Glomerular endothelial cell (primary cell): ENCODE results near the gene LRPAP1. TPM values are rescaled to one million over a fixed set of nuclear protein-coding genes. Genes with fewer than 3 reads are reported as not detected.

Source experiments
- DNase-seq: peaks from one replicate; pipeline ENCODE4 v3.0.0-alpha.2; 2011; ENCODE audit warnings: low read depth, low spot score; ENCODE audit errors: extremely low read depth
- total RNA-seq: library from RNA; depleted of rRNA; stranded (reverse); fragments of >200 nt; gene quantifications from 2 replicates; pipeline ENCODE4 v1.2.3, GENCODE V29; 2015

Gene LRPAP1
- total RNA-seq, 1 donor from 2014 or later, result 253 TPM

GRCh38 chr4:3533423-3533820 lies 1.2 kb upstream of the LRPAP1 start:
- no peak for DNase-seq

GRCh38 chr4:3532751-3533422 lies 665 bp upstream of the LRPAP1 start:
- no peak for DNase-seq

GRCh38 chr4:3531318-3531878 lies 824 bp downstream of the LRPAP1 start:
- no peak for DNase-seq

GRCh38 chr4:3530663-3531254 lies 1.5 kb downstream of the LRPAP1 start:
- no peak for DNase-seq

- DNase-seq, result no peak
These were observed 2.2 kb downstream of the LRPAP1 start for GRCh38 chr4:3530051-3530450.

- DNase-seq, result no peak
These were observed 2.9 kb downstream of the LRPAP1 start for GRCh38 chr4:3529363-3529762.

- no peak for DNase-seq
These were observed 4.0 kb downstream of the LRPAP1 start for GRCh38 chr4:3527914-3528876.

GRCh38 chr4:3527101-3527913 lies 4.9 kb downstream of the LRPAP1 start:
- DNase-seq, result no peak

- DNase-seq, result no peak
These were observed 5.8 kb downstream of the LRPAP1 start for GRCh38 chr4:3526456-3526855.

- no peak for DNase-seq
These were observed 6.4 kb downstream of the LRPAP1 start for GRCh38 chr4:3525532-3526430.

GRCh38 chr4:3524920-3525319 lies 7.3 kb downstream of the LRPAP1 start:
- no peak for DNase-seq

GRCh38 chr4:3524349-3524748 lies 7.9 kb downstream of the LRPAP1 start:
- no peak for DNase-seq

GRCh38 chr4:3523628-3524221 lies 8.5 kb downstream of the LRPAP1 start:
- DNase-seq, result no peak

GRCh38 chr4:3523146-3523627 lies 9.0 kb downstream of the LRPAP1 start:
- DNase-seq, result no peak

- DNase-seq, result no peak
These were observed 9.6 kb downstream of the LRPAP1 start for GRCh38 chr4:3522651-3523050.

GRCh38 chr4:3522326-3522640 lies 9.9 kb downstream of the LRPAP1 start:
- DNase-seq, result no peak

- DNase-seq, result no peak
These were observed 10.4 kb downstream of the LRPAP1 start for GRCh38 chr4:3521621-3522325.

GRCh38 chr4:3520796-3521600 lies 11.2 kb downstream of the LRPAP1 start:
- no peak for DNase-seq
